Measurements from ENCODE around the gene NRL. TPM values are rescaled to one million over a fixed set of nuclear protein-coding genes. Genes with fewer than 3 reads are reported as not detected.

The NRL gene
- total and polyA plus RNA-seq, 2 donors from 2014 or later, result 4.9 to 5.5 TPM

GRCh38 chr14:24080888-24081738, 33.6 kb downstream of the NRL start:
- intact Hi-C loops (cut with DNase I), result no loop called here
- FAIRE-seq, result no peak
- peak overlapping the region; percentile 32 to 76 for H3K27ac ChIP-seq (ENCODE audit: low read depth in 2 of 2, low read length in 2 of 2)

GRCh38 chr14:24080142-24080530, 34.6 kb downstream of the NRL start:
- DNase-seq (no peak), FAIRE-seq (no peak)
- TF ChIP-seq CTCF (IDR thresholded peaks at IDR 0.05; ENCODE audit: borderline replicate concordance, extremely low read depth, insufficient read depth), result no peak
- Histone ChIP-seq H3K27ac (ENCODE audit: low read depth in 2 of 2, low read length in 2 of 2) (no peak overlapping the region), H3K4me3 (ENCODE audit: low read length in 3 of 3) (no peak overlapping the region), H3K9me3 (ENCODE audit: control insufficient read depth in 2 of 3, insufficient read depth in 1 of 3, low read length in 3 of 3) (no peaks in the 10 kb centered on the region), H3K4me1 (ENCODE audit: control insufficient read depth in 2 of 3, insufficient read depth in 2 of 3, low read depth in 1 of 3, low read length in 3 of 3) (peaks cover 3 to 5% (median 5%) of the 10 kb centered on the region in 3 donors), H3K9ac (ENCODE audit: low read length in 3 of 3) (peak overlapping the region in 1 of 3 donors; percentile 66), H3K36me3 (ENCODE audit: control insufficient read depth in 2 of 3, insufficient read depth in 3 of 3, low read length in 3 of 3) (no peaks in the 10 kb centered on the region), H3K27me3 (ENCODE audit: control insufficient read depth, insufficient read depth, low read length) (no peaks in the 10 kb centered on the region)
- intact Hi-C loops (cut with DNase I), result no loop called here

More at GRCh38 chr14:24080888-24081738, 33.6 kb downstream of the NRL start:
- TF ChIP-seq CTCF (IDR thresholded peaks at IDR 0.05; ENCODE audit: borderline replicate concordance, extremely low read depth, insufficient read depth), result no peak
- Histone ChIP-seq H3K9me3 (ENCODE audit: control insufficient read depth in 2 of 3, insufficient read depth in 1 of 3, low read length in 3 of 3) (no peaks in the 10 kb centered on the region), H3K4me3 (ENCODE audit: low read length in 3 of 3) (peak overlapping the region; percentile 35 to 56 (median 52)), H3K36me3 (ENCODE audit: control insufficient read depth in 2 of 3, insufficient read depth in 3 of 3, low read length in 3 of 3) (no peaks in the 10 kb centered on the region), H3K9ac (ENCODE audit: low read length in 3 of 3) (peak overlapping the region in 1 of 3 donors; percentile 66), H3K4me1 (ENCODE audit: control insufficient read depth in 2 of 3, insufficient read depth in 2 of 3, low read depth in 1 of 3, low read length in 3 of 3) (peaks cover 3 to 5% (median 5%) of the 10 kb centered on the region in 3 donors), H3K27me3 (ENCODE audit: control insufficient read depth, insufficient read depth, low read length) (no peaks in the 10 kb centered on the region)
- peak; percentile 51 to 90 (median 61) for DNase-seq

GRCh38 chr14:24079491-24080141, 35.1 kb downstream of the NRL start:
- no peak for TF ChIP-seq CTCF (IDR thresholded peaks at IDR 0.05; ENCODE audit: borderline replicate concordance, extremely low read depth, insufficient read depth)
- no peak overlapping the region for H3K4me3 ChIP-seq (ENCODE audit: low read length in 3 of 3)
- peak in 4 of 5 donors; percentile 40 to 73 (median 52) for DNase-seq
- no peaks in the 10 kb centered on the region for H3K36me3 ChIP-seq (ENCODE audit: control insufficient read depth in 2 of 3, insufficient read depth in 3 of 3, low read length in 3 of 3)
- no peaks in the 10 kb centered on the region for H3K9me3 ChIP-seq (ENCODE audit: control insufficient read depth in 2 of 3, insufficient read depth in 1 of 3, low read length in 3 of 3)
- intact Hi-C loops (cut with DNase I), result no loop called here
- no peak overlapping the region for H3K27ac ChIP-seq (ENCODE audit: low read depth in 2 of 2, low read length in 2 of 2)
- H3K27me3 ChIP-seq (ENCODE audit: control insufficient read depth, insufficient read depth, low read length), result no peaks in the 10 kb centered on the region
- H3K4me1 ChIP-seq (ENCODE audit: control insufficient read depth in 2 of 3, insufficient read depth in 2 of 3, low read depth in 1 of 3, low read length in 3 of 3), result peaks cover 3 to 5% (median 5%) of the 10 kb centered on the region in 3 donors
- H3K9ac ChIP-seq (ENCODE audit: low read length in 3 of 3), result no peak overlapping the region
- FAIRE-seq, result no peak
